Measurements from ENCODE around the gene AUNIP. TPM values are rescaled to one million over a fixed set of nuclear protein-coding genes. Genes with fewer than 3 reads are reported as not detected.
A peak's percentile ranks its signal among the peaks of the same experiment; 100 is the strongest.

The AUNIP gene
- polyA plus RNA-seq, 1 donor = 3.4 TPM

GRCh38 chr1:25889470-25889869 is 30.2 kb upstream of the AUNIP start:
- no peak for DNase-seq

DNA sequence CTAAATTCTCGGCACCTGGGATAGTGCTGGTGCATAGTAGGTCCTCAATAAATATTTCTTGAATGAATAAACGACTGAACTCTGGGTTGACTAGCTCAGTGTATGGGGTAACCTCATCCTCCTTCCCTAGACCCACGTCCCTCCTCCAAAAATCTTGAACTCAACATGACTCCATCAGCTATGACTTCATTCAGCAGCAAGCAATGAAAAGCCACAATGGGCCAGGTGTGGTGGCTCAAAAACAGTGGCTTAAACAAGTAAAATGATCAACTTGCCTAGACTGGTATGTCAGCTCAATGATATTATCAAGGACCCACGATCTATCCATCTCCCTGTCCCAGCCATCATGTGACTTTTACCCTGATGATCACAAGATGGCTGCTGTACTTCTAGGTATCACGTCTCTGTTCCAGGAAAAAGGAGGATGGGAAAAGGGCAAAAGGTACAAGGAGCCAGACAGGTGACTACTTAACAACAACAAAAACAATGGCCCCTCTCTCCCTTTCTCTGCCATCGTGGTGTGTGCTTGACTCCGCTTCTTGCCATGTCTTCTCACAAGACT is 29.2 kb upstream of the AUNIP start:
- no peak for DNase-seq

DNA sequence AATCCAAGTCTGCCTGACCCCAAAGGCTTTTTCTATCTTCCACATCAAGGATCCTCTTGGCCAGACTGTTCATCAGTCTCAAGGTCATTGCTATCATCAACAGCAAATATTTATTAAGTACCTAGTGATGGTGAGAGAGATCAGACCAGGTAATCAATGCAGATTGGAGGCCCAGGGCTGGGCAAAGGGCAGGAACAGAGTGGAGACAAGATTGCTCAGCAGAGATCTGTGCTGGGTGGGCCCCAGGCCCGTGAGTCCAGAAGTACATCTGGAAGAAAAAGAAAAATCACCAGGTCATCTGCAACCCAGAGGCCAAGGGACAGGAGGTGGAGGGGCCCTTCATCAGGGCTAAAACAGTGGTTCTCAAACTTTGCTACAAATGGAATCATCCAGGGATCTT is 26.3 kb upstream of the AUNIP start:
- DNase-seq = no peak

DNA sequence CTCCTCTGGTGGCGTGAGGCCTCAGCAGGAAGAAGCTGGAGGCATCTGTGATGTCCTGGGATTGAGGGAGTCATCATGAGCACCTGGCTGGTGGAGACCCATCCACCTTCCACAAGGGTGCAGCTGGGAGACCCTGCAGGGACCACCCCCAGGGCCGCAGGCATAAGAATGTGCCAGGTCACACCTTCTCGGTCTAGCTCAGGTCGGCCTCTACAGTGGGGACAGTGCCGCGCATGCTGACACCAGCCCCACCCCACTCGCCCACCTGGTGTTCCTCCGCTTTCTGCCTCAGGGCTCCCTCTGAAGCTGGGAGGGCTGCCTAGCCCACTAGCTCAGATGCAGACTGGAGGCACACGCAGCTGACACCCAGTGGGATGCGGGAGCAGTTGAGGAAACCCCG is 22.0 kb upstream of the AUNIP start:
- DNase-seq = no peak

DNA sequence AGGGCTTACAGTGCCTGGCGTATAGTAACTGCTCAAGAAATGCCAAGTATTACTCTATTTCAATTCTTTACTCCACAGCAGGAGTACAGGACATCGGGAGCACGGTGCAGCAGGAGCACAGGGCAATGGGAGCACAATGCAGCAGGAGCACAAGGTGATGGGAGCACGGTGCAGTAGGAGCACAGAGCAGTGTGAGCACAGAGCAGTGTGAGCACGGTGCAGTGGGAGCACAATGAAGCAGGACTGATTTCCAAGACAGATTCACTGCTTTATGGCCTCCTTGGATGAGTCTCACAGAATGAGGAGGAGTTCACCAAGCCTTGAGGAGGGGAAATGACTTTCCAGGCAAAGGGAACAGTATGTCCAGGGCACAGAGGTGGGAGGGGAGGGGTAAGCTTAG is 21.3 kb upstream of the AUNIP start:
- no peak for DNase-seq

DNA sequence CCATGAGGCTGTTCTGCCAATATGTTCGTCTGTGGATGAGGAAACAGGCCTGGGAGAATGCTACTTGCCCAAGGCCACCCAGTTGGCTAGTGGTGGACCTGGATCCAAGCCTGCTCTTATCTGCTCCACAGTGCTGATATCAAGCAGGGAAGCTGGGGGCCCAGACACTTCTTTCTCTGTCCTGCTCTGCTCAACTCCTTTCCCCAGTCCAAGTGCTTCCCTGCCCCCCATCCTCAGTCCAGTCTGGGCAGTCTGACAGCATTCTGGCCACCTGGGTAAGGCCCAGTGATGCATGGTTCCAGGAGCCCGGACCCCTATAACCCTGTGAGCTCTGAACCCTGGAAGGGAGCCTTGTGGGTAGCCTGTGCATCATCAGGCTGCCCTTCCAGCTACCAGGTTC is 20.4 kb upstream of the AUNIP start:
- no peak for DNase-seq

DNA sequence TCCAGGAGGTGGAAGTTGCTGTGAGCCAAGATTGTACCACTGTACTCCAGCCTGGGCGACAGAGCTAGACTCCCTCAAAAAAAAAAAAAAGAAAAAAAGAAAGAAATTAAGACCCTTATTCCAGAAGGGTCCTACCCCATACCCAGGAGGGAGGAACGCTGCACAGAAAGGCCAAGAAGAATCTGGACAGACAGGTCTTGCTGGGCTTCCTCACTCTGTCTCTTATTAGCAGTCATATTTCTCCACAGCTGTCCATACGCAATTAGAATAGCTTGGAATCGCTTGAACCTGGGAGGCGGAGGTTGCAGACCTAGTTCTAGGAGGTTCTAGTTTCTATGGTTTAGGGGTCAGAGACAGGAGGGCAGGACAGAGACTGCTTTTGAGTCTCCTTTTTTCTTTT is 19.4 kb upstream of the AUNIP start:
- DNase-seq = no peak

DNA sequence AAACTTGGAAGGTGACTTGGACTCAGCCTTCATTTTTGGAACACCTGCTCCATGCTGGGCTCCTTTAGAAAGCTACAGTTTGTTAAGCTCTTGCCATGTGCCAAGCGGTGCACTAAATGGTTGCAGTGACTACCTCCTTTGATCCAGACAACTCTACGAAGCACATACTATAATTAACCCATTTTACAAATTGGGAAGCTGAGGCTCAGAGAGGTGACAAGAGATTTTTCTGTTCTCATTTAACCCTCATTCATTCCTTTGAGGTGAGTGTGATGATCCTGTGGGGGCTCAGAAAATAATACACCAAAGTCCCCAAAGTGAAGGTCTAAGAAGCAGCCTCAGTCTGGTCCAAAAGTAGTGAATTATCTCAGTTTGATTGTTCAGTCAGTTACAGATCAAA is 17.9 kb upstream of the AUNIP start:
- DNase-seq = no peak

DNA sequence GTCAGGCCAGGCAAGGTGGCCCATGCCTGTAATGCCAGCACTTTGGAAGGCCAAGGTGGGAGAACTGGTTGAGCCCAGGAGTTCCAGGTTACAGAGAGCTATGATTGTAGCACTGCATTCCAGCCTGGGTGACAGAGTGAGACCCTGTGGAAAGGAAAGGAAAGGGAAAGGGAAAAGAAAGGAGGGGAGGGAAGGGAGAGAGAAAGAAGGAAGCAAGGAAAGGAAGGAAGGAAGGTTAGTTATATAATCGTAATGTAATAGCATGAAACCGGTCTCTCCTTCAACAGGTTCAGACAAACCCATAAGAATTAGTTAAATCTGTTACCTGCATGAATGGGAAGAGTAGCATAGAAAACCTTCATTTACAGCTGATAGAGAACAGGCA is 17.4 kb upstream of the AUNIP start:
- no peak for DNase-seq

GRCh38 chr1:25875856-25876692 is 16.8 kb upstream of the AUNIP start:
- DNase-seq = no peak

- peak; percentile 79 for DNase-seq
These were observed 16.0 kb upstream of the AUNIP start, which contains the start of gene PAQR7 for GRCh38 chr1:25875154-25875855. PAQR7 (minus strand) TSS chr1:25875708; CDS start chr1:25863839, 11,869 bp downstream.

DNA sequence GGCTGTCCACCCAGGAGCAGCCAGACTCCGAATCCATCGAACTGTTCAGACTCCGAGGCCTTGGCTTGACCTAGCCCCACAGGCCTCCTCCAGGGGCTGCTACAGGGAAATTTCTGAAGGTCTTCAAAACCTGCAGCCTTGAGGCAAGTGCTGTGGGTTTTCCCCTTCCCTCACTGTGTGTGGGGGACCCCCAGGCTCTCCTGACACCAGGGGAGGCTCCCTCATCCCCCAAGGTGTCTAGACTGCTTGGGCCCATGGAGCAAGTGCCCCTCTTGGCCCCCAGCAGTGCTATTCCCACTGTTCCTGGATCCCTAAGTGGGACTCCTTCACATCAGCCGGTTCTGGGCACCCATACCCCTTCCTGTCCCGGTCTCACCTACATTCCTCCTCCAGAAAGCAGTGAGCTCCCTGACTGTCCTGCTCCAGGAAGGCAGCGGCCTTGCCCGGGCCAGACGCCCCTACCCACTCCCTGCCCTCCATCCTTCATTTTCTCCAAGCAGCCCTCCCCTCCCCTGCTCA is 15.4 kb upstream of the AUNIP start:
- DNase-seq = no peak

- no peak for DNase-seq
These were observed 15.0 kb upstream of the AUNIP start for GRCh38 chr1:25874209-25874608.

- no peak for DNase-seq
These were observed 13.9 kb upstream of the AUNIP start for GRCh38 chr1:25873120-25873519.

GRCh38 chr1:25872713-25873112 is 13.5 kb upstream of the AUNIP start:
- DNase-seq = no peak

DNA sequence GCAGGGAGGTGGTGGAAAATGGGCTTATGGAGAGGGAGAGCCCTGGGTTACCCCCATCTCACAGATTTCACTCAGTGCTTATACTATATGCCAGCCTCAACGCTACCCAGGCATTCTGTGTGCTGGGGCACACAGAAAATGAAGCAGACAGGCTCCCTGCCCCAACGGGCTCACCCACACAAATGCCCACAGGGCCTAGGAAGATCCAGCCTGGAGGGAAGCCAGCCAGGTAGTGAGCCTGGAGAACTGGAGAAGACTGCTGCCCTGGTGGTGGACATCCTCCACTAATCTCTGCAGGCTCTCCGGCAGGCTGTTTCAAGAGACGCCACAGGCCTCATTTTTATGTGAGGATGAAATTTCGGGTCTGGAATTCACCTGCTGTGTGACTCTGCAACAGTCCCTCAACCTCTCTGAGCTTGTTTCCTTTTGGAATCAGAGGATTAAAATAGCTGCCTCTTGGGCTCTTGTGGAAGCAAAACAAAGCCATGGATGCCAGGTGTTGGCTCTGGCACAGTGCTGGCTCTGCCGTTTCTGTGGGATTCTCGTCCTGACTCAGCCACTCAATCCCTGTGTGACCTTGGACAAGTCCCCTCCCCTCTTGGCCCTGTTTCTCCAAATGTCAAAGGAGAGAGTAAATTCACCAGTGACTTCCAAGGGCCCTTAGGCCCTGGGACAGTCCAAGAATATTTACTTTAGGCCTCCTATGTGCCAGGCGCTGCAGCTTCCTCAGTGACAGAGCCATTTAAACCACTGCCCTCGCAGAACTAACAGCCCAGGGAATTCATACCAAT is 12.6 kb upstream of the AUNIP start:
- DNase-seq = no peak

- no peak for DNase-seq
These were observed 11.9 kb upstream of the AUNIP start for GRCh38 chr1:25871086-25871703.

- DNase-seq = no peak
These were observed 11.4 kb upstream of the AUNIP start for GRCh38 chr1:25870614-25871013.

GRCh38 chr1:25869909-25870606 is 10.8 kb upstream of the AUNIP start:
- no peak for DNase-seq

DNA sequence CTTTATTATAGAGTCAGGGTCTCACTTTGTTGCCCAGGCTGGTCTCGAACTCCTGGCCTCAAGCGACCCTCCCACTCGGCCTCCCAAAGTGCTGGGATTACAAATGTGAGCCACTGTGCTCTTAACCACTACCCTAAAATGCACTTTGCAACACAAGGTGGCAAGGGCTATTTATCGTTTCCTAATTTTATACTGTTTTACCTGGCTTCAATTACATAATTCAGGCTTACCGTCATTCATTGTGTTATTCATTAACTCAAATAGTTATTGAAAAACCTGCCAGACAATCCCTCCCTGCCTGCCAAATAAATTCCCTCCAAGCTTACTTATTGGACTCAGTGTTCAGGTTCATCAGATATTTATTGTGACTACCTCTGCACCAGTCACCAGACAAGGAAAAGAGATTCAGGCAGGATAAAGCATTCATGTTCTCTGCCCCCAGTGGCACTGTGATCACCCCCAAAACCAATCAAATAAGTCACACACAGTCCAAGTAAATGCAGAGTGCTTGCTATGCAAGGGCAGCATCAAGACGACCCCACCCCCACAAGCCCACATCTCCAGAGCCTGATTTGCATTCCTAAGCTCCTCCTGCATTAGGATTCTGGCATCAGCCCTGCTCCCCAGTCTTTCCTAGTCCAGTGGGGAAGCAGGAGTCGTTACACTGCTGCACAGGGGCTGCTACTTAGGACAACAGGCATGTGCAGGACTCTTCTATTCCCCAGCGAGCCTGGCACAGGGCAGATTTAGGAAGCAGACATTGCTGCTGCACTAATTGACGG is 8.1 kb upstream of the AUNIP start:
- peak; percentile 63 for DNase-seq

Data from left kidney (tissue), 2 donors.